Esophagus muscularis mucosa (tissue), 4 donors: ENCODE results near the gene IGSF21. TPM values are rescaled to one million over a fixed set of nuclear protein-coding genes. Genes with fewer than 3 reads are reported as not detected.

Experiments
- DNase-seq: peaks from one replicate; pipeline ENCODE4 v3.0.0-alpha.2; 2017; ENCODE audit errors: extremely low spot score
- H3K27ac ChIP-seq, 4 donors: fragments of 200-600 bp; sonication (generic); replicated peaks in 1 of 4; 1 replicate in 3 of 4; 2 replicates in 1 of 4; pipeline ENCODE4 v1.5.1; 2016 to 2019; ENCODE audit warnings: mild to moderate bottlenecking in 1 of 4
- H3K27me3 ChIP-seq, 4 donors: fragments of 200-600 bp; sonication (generic); one replicate each; pipeline versions ENCODE4 v1.5.1 to v1.6.0; 2016 to 2019
- H3K36me3 ChIP-seq, 4 donors: fragments of 200-600 bp; sonication (generic); one replicate each; pipeline ENCODE4 v1.5.1; 2016 to 2019
- H3K4me1 ChIP-seq, 4 donors: fragments of 200-600 bp; sonication (generic); one replicate each; pipeline ENCODE4 v1.5.1; 2016 to 2019
- H3K4me3 ChIP-seq, 4 donors: fragments of 200-600 bp; sonication (generic); 1 replicate in 2 of 4; 2 replicates in 2 of 4; pipeline ENCODE4 v1.5.1; 2016 to 2019; ENCODE audit warnings: mild to moderate bottlenecking in 4 of 4, moderate library complexity in 1 of 4
- H3K9me3 ChIP-seq, 4 donors: fragments of 200-600 bp; sonication (generic); 1 replicate in 3 of 4; 2 replicates in 1 of 4; pipeline ENCODE4 v1.5.1; 2016 to 2019
- CTCF ChIP-seq, 3 experiments: fragments of 200-600 bp in 2 of 3; fragments of 450-650 bp in 1 of 3; sonication (generic) in 2 of 3; IDR thresholded peaks; one replicate each; pipeline ENCODE4 v1.5.1; 2017 to 2019; ENCODE audit warnings: antibody characterized with exemption in 3 of 3, mild to moderate bottlenecking in 2 of 3, moderate library complexity in 1 of 3
- EP300 ChIP-seq: sonication (generic); formaldehyde crosslinking; IDR thresholded peaks from one replicate; pipeline ENCODE4 v1.6.1; 2017; ENCODE audit warnings: antibody characterized with exemption
- POLR2A ChIP-seq: fragments of 450-650 bp; IDR thresholded peaks from one replicate; pipeline ENCODE4 v1.6.1; 2017; ENCODE audit warnings: antibody characterized with exemption, moderate library complexity, mild to moderate bottlenecking, low read depth
- POLR2AphosphoS5 ChIP-seq, 2 donors: sonication (generic); formaldehyde crosslinking; IDR thresholded peaks; one replicate each; pipeline ENCODE4 v1.6.1; 2017; ENCODE audit warnings: antibody characterized with exemption in 2 of 2
- WGBS: methylation state at CpG from one replicate; pipeline ENCODE4 v1.1.5; 2018; 5-methylcytosine and 5-hydroxymethylcytosine counted together
- intact Hi-C: fragments of 100-400 bp; cut with DNase I; formaldehyde crosslinking; loops from one replicate; pipeline ENCODE4 v1.15.1; 2023
- total RNA-seq, 4 donors: library from RNA; depleted of rRNA; stranded (reverse); fragments of >200 nt; gene quantifications; one replicate each; pipeline versions ENCODE4 v1.1.0 to v1.2.1, GENCODE V29; 2016

IGSF21 gene
- total RNA-seq, 4 donors from 2014 or later: 1.1 to 2.7 (median 1.2) TPM

- Histone ChIP-seq H3K36me3 (no peaks in the 10 kb centered on the region), H3K4me3 (no peak overlapping the region), H3K27ac (no peak overlapping the region), H3K27me3 (peaks cover 0 to 77% (median under 1%) of the 10 kb centered on the region in 4 donors), H3K4me1 (no peaks in the 10 kb centered on the region), H3K9me3 (no peaks in the 10 kb centered on the region)
- intact Hi-C loops: no loop called here
- WGBS: 42% methylated on average over 11 of the region's 11 CpGs
- no peak for TF ChIP-seq CTCF (IDR thresholded peaks at IDR 0.05)
- no peak for TF ChIP-seq EP300
- TF ChIP-seq POLR2AphosphoS5 (IDR thresholded peaks at IDR 0.05): no peak
- no peak for TF ChIP-seq POLR2A
- no peak for DNase-seq
Observed at GRCh38 chr1:18284805-18285537, 177.4 kb downstream of the IGSF21 start.

DNA sequence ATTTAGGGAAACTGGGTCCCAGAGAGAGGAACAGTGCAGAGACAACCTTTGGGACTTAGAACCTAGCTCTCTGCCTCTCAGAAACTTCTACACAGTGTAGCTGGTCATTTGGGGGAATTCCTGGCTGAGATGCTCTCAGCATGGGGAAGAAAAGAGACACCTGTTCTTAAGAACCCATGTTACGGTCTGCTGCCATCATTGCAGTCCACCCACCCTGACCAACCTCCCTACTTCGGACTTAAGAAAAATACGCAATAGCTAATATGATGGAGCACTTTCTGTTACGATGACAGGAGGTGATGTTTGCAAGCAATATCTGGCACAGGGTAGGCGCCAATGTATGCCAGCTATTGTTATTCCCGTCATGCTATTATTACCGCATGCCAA, 177.9 kb downstream of the IGSF21 start:
- no peaks in the 10 kb centered on the region for H3K9me3 ChIP-seq
- WGBS: 71% methylated on average over 7 of the region's 7 CpGs
- peaks cover 0 to 77% (median 2%) of the 10 kb centered on the region in 4 donors for H3K27me3 ChIP-seq

DNA sequence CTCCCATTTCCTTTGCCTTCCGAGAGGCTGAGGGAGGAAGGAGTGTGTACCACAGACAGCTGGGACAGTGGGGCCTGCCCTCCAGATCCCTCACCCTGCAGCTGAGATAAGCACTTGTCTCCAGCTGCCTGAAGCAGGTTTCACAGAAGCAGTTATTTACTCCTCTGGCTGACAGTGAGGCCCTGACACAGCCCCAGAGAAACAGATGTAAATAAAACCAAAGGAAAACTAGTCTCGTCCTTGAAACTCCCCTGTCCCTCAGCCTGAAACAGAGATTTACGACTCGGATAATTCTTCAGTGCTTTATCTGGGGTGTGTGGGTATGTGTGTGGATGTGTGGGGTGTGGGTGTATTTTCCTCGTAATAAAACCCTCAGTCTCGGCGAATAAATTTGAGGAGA, 181.1 kb downstream of the IGSF21 start:
- Histone ChIP-seq H3K4me1 (no peaks in the 10 kb centered on the region), H3K27ac (no peak overlapping the region), H3K27me3 (peaks cover 0 to 79% (median 3%) of the 10 kb centered on the region in 4 donors), H3K4me3 (no peak overlapping the region), H3K36me3 (no peaks in the 10 kb centered on the region), H3K9me3 (no peaks in the 10 kb centered on the region)
- no peak for DNase-seq
- intact Hi-C loops: no loop called here
- TF ChIP-seq POLR2A: no peak
- no peak for TF ChIP-seq CTCF (IDR thresholded peaks at IDR 0.05)
- no peak for TF ChIP-seq EP300
- 55% methylated on average over 7 of the region's 7 CpGs for WGBS

More for the DNA sequence above, 177.9 kb downstream of the IGSF21 start:
- Histone ChIP-seq H3K4me1 (no peaks in the 10 kb centered on the region), H3K36me3 (no peaks in the 10 kb centered on the region), H3K4me3 (no peak overlapping the region), H3K27ac (no peak overlapping the region)
- intact Hi-C loops: no loop called here
- DNase-seq: no peak
- TF ChIP-seq POLR2AphosphoS5 (IDR thresholded peaks at IDR 0.05) (no peak), POLR2A (no peak), EP300 (no peak), CTCF (IDR thresholded peaks at IDR 0.05) (no peak)

GRCh38 chr1:18289597-18289996, 182.0 kb downstream of the IGSF21 start:
- intact Hi-C loops: no loop called here
- Histone ChIP-seq H3K27me3 (peaks cover 0 to 83% (median 3%) of the 10 kb centered on the region in 4 donors), H3K36me3 (no peaks in the 10 kb centered on the region), H3K27ac (no peak overlapping the region), H3K4me3 (no peak overlapping the region), H3K4me1 (no peaks in the 10 kb centered on the region), H3K9me3 (no peaks in the 10 kb centered on the region)
- WGBS: 88% methylated on average over 2 of the region's 2 CpGs
- no peak for DNase-seq
- TF ChIP-seq CTCF (IDR thresholded peaks at IDR 0.05): no peak
- no peak for TF ChIP-seq POLR2A
- no peak for TF ChIP-seq POLR2AphosphoS5 (IDR thresholded peaks at IDR 0.05)
- TF ChIP-seq EP300: no peak
